GM19239 (cell line): Measurements from ENCODE around the gene GDAP1L1.
"Not testable (repeated sequence)": the region's sequence is repeated elsewhere in the genome, so short reads cannot be mapped to it uniquely, and the experiment has no call there.

Experiments
- DNase-seq: peaks from one replicate; pipeline ENCODE4 v3.0.0; 2011; ENCODE audit warnings: low spot score; ENCODE audit not compliant: insufficient read length
- FAIRE-seq: peaks from 2 replicates; lab custom pipeline; 2011; peaks lifted over from hg19 to GRCh38; lab: Jason Lieb, UNC

GDAP1L1 gene

GRCh38 chr20:44219170-44219730 lies 27.9 kb upstream of the GDAP1L1 start:
- no peak for DNase-seq
- no peak for FAIRE-seq

- FAIRE-seq (no peak), DNase-seq (no peak)
These were observed 27.3 kb upstream of the GDAP1L1 start for GRCh38 chr20:44219791-44220190.

- no peak for FAIRE-seq
- no peak for DNase-seq
These were observed 25.6 kb upstream of the GDAP1L1 start for GRCh38 chr20:44221368-44221954.

- FAIRE-seq (no peak), DNase-seq (no peak)
These were observed 25.1 kb upstream of the GDAP1L1 start for GRCh38 chr20:44222027-44222426.

GRCh38 chr20:44222633-44223368 lies 24.3 kb upstream of the GDAP1L1 start:
- DNase-seq (no peak), FAIRE-seq (no peak)

- no peak for DNase-seq
- no peak for FAIRE-seq
These were observed 23.4 kb upstream of the GDAP1L1 start for GRCh38 chr20:44223721-44224120.

- FAIRE-seq, result no peak
- DNase-seq, result no peak
These were observed 22.5 kb upstream of the GDAP1L1 start for GRCh38 chr20:44224637-44225036.

- no peak for FAIRE-seq
- DNase-seq, result no peak
These were observed 18.4 kb upstream of the GDAP1L1 start for GRCh38 chr20:44228465-44229258.

GRCh38 chr20:44231193-44231592 lies 15.9 kb upstream of the GDAP1L1 start:
- FAIRE-seq, result no peak
- DNase-seq, result no peak

- DNase-seq (no peak), FAIRE-seq (no peak)
These were observed 15.2 kb upstream of the GDAP1L1 start for GRCh38 chr20:44231713-44232468.

- FAIRE-seq, DNase-seq: not testable (repeated sequence)
These were observed 14.6 kb upstream of the GDAP1L1 start for GRCh38 chr20:44232469-44232856.

GRCh38 chr20:44233436-44234016 lies 13.6 kb upstream of the GDAP1L1 start:
- FAIRE-seq (no peak), DNase-seq (no peak)

- FAIRE-seq, result no peak
- no peak for DNase-seq
These were observed 12.4 kb upstream of the GDAP1L1 start for GRCh38 chr20:44234566-44235317.

- FAIRE-seq, result no peak
- no peak for DNase-seq
These were observed 11.4 kb upstream of the GDAP1L1 start for GRCh38 chr20:44235702-44236101.

GRCh38 chr20:44236840-44237239 lies 10.3 kb upstream of the GDAP1L1 start:
- FAIRE-seq, DNase-seq: not testable (repeated sequence)

- FAIRE-seq (no peak), DNase-seq (no peak)
These were observed 5.3 kb upstream of the GDAP1L1 start for GRCh38 chr20:44241796-44242195.

GRCh38 chr20:44245977-44246376 lies 1.1 kb upstream of the GDAP1L1 start:
- FAIRE-seq, result no peak
- DNase-seq, result no peak

GRCh38 chr20:44247586-44248409 lies 690 bp downstream of the GDAP1L1 start:
- FAIRE-seq, result no peak
- no peak for DNase-seq
